GM11168 (cell line): ENCODE data around the gene HES4.

Source experiments
- in situ Hi-C: fragments of 300-500 bp; cut with MboI; formaldehyde crosslinking; loops from one replicate; pipeline ENCODE4 v1.12.0; 2022; ENCODE audit warnings: low sequenced_read_pairs; ENCODE audit not compliant: unreplicated experiment

The HES4 gene

GRCh38 chr1:969260-969855 lies 30.5 kb downstream of the HES4 start:
- in situ Hi-C loops: no loop called here

- in situ Hi-C loops: no loop called here
Measured at GRCh38 chr1:967466-968343, 32.2 kb downstream of the HES4 start.

DNA sequence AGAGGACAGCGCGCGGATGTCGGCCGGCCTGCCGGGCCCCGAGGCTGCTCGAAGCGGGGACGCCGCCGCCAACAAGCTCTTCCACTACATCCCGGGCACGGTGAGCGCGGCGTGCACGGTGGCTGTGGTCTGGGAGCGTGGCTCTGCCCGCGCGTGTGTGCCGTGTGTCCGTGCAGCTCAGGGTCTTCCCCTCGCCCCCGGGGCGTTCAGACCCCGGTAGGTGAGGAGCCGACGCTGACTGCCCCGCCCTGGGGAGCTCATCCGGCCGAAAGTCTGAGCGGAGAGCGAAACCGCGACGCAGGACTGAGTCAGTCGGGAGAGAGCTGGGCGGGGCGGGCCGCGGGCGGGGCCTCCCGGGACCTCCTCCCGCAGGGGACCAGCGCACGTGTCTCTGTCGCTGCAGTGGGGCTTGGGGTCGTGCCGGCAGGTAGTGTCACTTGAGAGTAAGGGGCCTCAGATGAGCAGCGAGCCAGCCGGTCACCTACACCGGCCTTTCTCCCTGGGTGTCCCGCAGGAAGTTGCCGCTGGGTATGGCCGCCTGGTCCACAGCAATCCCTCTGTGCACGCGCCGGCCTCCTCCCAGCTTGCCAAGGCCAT lies 33.1 kb downstream of the HES4 start:
- in situ Hi-C loops: no loop called here

- in situ Hi-C loops: no loop called here
Measured at GRCh38 chr1:966135-966703, 33.7 kb downstream of the HES4 start, which contains the start of gene PLEKHN1. Gene PLEKHN1 (plus strand): TSS chr1:966482. CDS start chr1:966532, 50 bp downstream.

DNA sequence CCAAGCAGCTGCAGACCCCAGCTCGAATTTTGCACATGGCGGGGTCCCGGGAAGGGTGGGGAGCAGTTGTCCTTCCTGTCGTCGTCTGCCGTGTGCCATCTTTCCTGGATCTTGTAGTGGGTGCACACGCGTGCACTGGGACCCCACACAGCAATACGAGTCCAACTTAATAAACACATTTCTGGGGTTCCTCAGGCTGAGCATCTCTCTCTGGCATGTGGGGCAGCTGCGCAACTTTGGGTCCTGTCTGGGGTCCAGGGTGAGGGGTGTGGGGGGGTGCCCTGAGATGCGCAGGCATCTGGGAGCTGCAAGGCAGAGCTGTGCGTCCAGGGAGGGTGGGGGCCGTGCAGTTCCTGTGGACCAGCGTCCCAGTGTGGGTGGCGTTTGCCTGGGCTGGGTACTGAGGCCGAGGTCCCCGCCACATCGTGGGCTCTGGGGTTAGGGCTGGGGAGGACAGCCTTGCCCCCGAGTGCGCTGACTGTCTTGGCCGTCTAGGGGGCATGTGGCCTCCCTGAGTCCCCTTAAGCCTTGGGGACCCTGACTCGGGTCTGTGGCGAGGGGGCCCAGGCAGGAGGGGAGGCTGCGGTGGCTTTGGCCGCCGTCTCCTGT lies 34.3 kb downstream of the HES4 start:
- in situ Hi-C loops: no loop called here

GRCh38 chr1:964691-965525 lies 35.0 kb downstream of the HES4 start:
- in situ Hi-C loops: no loop called here

GRCh38 chr1:963746-964525 lies 36.0 kb downstream of the HES4 start:
- in situ Hi-C loops: no loop called here

- in situ Hi-C loops: no loop called here
Measured at GRCh38 chr1:963301-963651, 36.6 kb downstream of the HES4 start.

DNA sequence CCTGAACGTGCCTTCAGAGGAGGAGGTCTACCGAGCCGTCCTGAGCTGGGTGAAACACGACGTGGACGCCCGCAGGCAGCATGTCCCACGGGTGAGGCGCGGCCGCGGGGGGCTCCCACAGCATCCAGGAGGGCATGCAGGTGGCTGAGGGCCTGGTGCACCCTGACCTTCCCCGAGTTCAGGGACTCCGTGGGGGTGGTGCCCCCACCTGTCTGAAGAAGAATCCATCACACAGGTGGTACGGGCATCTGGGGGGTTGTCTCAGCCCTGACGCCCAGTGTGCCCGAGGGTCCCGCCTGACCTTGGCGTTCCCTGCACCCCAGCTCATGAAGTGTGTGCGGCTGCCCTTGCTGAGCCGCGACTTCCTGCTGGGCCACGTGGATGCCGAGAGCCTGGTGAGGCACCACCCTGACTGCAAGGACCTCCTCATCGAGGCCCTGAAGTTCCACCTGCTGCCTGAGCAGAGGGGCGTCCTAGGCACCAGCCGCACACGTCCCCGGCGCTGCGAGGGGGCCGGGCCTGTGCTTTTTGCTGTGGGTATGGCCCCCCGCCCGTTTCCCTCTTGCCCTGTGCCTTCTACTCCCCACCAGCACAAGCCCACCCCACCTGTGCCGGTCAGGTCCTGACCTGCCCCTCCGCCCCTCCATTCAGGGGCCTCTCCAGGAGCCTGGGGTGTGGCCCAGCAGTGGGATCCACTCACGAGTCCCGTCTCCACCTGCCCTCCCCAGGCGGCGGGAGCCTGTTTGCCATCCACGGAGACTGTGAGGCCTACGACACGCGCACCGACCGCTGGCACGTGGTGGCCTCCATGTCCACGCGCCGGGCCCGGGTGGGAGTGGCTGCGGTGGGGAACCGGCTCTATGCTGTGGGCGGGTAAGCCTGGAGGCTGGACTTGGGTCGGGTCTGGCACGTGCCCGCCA lies 37.3 kb downstream of the HES4 start:
- in situ Hi-C loops: no loop called here

GRCh38 chr1:961132-961669 lies 38.7 kb downstream of the HES4 start:
- in situ Hi-C loops: no loop called here

GRCh38 chr1:960363-961131 lies 39.4 kb downstream of the HES4 start, which contains the start of gene KLHL17:
Gene KLHL17 (plus strand): TSS chr1:960584. CDS start chr1:960694, 110 bp downstream.
- in situ Hi-C loops: no loop called here

DNA sequence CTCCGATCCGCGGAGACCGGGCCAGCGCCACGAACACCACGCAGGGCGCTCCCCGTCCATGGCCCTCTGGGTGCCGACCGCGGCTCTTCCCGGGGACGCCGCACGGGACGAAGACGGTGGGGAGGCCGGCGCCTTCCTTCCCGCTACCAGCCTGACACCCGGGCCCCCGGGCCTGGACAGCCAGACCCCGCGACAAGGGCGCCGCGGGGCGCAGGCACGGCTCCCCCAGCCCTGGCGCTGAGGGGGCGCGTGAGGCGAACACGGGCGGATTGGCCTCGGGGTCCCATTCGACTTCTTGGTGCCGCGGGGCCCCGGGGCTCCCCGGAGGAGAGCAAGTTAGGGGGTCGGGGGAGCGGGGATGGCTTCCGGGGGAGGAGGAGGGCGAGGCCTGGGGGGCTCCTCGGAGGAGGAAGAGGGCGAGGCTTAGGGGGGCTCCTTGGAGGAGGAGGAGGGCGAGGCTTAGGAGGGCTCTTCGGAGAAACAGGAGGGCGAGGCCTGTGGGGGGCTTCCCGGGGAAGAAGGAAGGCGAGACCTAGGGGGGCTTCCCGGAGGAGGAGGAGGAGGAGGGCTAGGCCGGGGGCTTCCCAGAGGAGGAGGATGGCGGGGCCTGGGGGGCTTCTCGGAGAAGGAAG lies 40.0 kb downstream of the HES4 start:
- in situ Hi-C loops: no loop called here

DNA sequence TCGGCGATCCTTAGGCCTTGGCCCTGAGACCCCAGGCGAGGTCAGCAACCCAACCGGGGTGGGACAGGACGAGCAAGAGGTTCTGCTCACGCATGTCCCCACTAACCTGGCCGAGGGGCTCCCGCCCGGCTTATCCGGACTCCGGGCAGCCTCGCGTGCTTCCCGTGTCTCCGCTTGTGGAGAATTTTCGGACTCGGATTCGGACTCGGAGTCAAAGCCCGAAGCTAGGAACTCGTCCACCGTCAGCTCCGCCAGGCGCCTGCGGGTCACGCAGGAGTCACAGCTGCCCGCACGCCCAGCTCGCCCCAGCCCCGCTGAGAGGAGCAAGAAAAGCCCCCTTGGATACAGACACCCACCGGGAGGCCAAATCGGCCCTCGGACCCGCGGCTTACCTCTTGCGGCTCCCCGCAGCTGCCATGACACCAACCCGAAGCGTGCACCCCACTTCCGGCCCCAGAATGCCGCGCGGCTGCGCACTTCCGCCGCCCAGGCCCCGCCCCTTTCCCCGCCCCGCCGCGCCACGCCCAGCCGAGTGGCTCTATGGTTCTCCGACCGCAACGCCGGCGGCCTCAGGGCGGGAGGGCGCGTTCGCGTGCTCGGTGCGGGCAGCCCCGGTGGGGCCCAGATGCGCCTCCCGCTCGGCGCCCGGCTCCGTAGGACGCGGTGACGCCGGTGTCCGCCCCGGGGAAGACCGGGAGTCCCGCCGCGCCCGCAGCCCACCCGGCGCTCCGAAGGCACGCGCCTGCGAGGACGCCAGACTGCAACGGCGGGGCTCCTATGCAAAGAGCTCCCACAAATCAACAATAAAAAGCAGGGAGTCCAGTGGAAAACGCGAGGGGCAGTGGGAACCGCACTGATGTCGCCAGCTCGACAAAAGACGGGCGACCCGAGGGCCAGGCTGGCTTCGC lies 40.8 kb downstream of the HES4 start, which contains the start of gene NOC2L:
Gene NOC2L (minus strand): TSS at position 434 of the 908 bp plus-strand sequence. CDS start 16 bp downstream, at position 418.
- in situ Hi-C loops: no loop called here

DNA sequence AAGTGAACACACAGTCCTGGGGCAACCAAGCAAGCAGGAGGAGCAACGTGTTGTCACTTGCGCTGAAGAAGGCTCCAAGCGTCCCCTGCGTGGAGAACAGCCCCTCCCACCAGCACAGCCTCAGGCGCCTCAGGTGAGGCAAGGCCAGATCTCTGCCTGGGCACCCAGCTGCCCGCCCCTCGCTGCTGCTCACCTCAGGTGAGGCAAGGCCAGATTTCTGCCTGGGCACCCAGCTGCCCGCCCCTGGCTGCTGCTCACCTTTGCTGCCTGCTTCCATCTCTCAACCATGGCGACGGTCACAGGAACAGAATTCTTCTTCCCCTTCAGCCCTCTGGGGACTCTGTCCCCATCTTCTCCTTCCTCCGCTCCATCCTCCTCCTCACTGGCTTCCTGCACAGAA lies 43.3 kb downstream of the HES4 start:
- in situ Hi-C loops: no loop called here

GRCh38 chr1:955474-955873 lies 44.4 kb downstream of the HES4 start:
- in situ Hi-C loops: no loop called here
